H1 (cell line): ENCODE data around the gene MGMT. TPM values are rescaled to one million over a fixed set of nuclear protein-coding genes. Genes with fewer than 3 reads are reported as not detected.

Source experiments
- CTCF ChIA-PET: fragments of 300-600 bp; sonication (Branson Sonifier 250); formaldehyde crosslinking; loops from one replicate; lab custom pipeline; 2021; ENCODE audit not compliant: partially characterized antibody; lab: Charles Lee
- POLR2A ChIA-PET: fragments of 300-600 bp; sonication (Branson Sonifier 250); formaldehyde crosslinking; loops from one replicate; lab custom pipeline; 2021; ENCODE audit warnings: inconsistent platforms; ENCODE audit not compliant: partially characterized antibody; lab: Charles Lee
- DNase-seq, 2 experiments: peaks; one replicate each; pipeline versions ENCODE4 v3.0.0 to v3.0.0-alpha.2; 2010 to 2022; ENCODE audit warnings: low spot score in 2 of 2, low read depth in 1 of 2, mixed read lengths in 1 of 2
- FAIRE-seq: peaks from 2 replicates; lab custom pipeline; 2011; peaks lifted over from hg19 to GRCh38; lab: Jason Lieb, UNC
- H2AFZ ChIP-seq: 2 replicates; pipeline ENCODE4 v1.8.1; 2012; ENCODE audit warnings: low read length, inconsistent platforms
- H2AK5ac ChIP-seq: 2 replicates; pipeline ENCODE4 v1.6.1; 2013; ENCODE audit warnings: low read depth, low read length
- H2BK120ac ChIP-seq: replicated peaks from 2 replicates; pipeline ENCODE3; 2013; ENCODE audit warnings: low read depth, low read length, inconsistent platforms
- H2BK12ac ChIP-seq: 2 replicates; pipeline ENCODE4 v1.6.1; 2013; ENCODE audit warnings: low read depth, low read length
- H2BK15ac ChIP-seq: 2 replicates; pipeline ENCODE4 v1.6.1; 2013; ENCODE audit warnings: low read length
- H2BK20ac ChIP-seq: 2 replicates; pipeline ENCODE4 v1.6.1; 2013; ENCODE audit warnings: low read length
- H2BK5ac ChIP-seq: 2 replicates; pipeline ENCODE4 v1.6.1; 2013; ENCODE audit warnings: low read depth, low read length
- H3K14ac ChIP-seq: 2 replicates; pipeline ENCODE4 v1.6.1; 2013; ENCODE audit warnings: inconsistent platforms; ENCODE audit not compliant: insufficient read length
- H3K18ac ChIP-seq: 2 replicates; pipeline ENCODE4 v1.6.1; 2013; ENCODE audit warnings: low read length; ENCODE audit errors: extremely low read depth
- H3K23ac ChIP-seq: 2 replicates; pipeline ENCODE4 v1.6.1; 2013; ENCODE audit warnings: inconsistent platforms; ENCODE audit not compliant: insufficient read length
- H3K23me2 ChIP-seq: 2 replicates; pipeline ENCODE4 v1.6.1; 2013; ENCODE audit warnings: low read depth, low read length
- H3K27ac ChIP-seq: 2 replicates; pipeline ENCODE4 v1.6.1; 2011; ENCODE audit warnings: low read depth, low read length, inconsistent platforms
- H3K27me3 ChIP-seq, 4 experiments: replicated peaks in 1 of 4; 1 replicate in 1 of 4; 2 replicates in 3 of 4; pipeline versions ENCODE4 v1.6.1 to v1.8.1; 2011 to 2013; ENCODE audit warnings: low read length in 3 of 4, mild to moderate bottlenecking in 3 of 4, inconsistent platforms in 2 of 4, mixed read lengths in 2 of 4, moderate library complexity in 1 of 4; ENCODE audit not compliant: control insufficient read depth in 3 of 4, insufficient read depth in 3 of 4; ENCODE audit errors: extremely low read depth in 1 of 4
- H3K36me3 ChIP-seq, 4 experiments: 2 replicates each; pipeline versions ENCODE4 v1.6.1 to v1.8.1; 2011 to 2013; ENCODE audit warnings: mild to moderate bottlenecking in 4 of 4, low read length in 3 of 4, moderate library complexity in 2 of 4, control low read depth in 1 of 4, inconsistent platforms in 1 of 4; ENCODE audit not compliant: insufficient read depth in 4 of 4, control insufficient read depth in 2 of 4
- H3K4ac ChIP-seq: replicated peaks from 2 replicates; pipeline ENCODE3; 2013; ENCODE audit warnings: low read length, low read depth, mixed read lengths, inconsistent platforms; ENCODE audit not compliant: insufficient read length
- H3K4me1 ChIP-seq, 4 experiments: replicated peaks in 1 of 4; 1 replicate in 1 of 4; 2 replicates in 3 of 4; pipeline versions ENCODE4 v1.6.1 to v1.8.1; 2011 to 2013; ENCODE audit warnings: low read length in 3 of 4, inconsistent platforms in 2 of 4, mixed read lengths in 1 of 4; ENCODE audit not compliant: insufficient read depth in 4 of 4, control insufficient read depth in 3 of 4
- H3K4me2 ChIP-seq, 2 experiments: 2 replicates each; pipeline versions ENCODE4 v1.6.1 to v1.8.1; 2011 to 2013; ENCODE audit warnings: low read depth in 2 of 2, low read length in 2 of 2, control low read depth in 1 of 2, inconsistent platforms in 1 of 2, mild to moderate bottlenecking in 1 of 2; ENCODE audit not compliant: insufficient read depth in 1 of 2
- H3K4me3 ChIP-seq, 4 experiments: fragments of 200-600, 300-600 bp in 1 of 4; sonication (generic), shearing (Covaris generic), sonication (Bioruptor Twin) in 1 of 4; 2 replicates each; pipeline versions ENCODE4 v1.5.1 to v1.8.1; 2011 to 2016; ENCODE audit warnings: low read length in 4 of 4, low read depth in 3 of 4, control low read depth in 2 of 4, inconsistent platforms in 2 of 4, mild to moderate bottlenecking in 2 of 4, mixed read lengths in 1 of 4, moderate library complexity in 1 of 4; ENCODE audit not compliant: insufficient read depth in 2 of 4; ENCODE audit errors: extremely low read depth in 1 of 4
- H3K56ac ChIP-seq: replicated peaks from 2 replicates; pipeline ENCODE3; 2013; ENCODE audit warnings: low read depth, mild to moderate bottlenecking, mixed read lengths, low read length, inconsistent platforms; ENCODE audit not compliant: insufficient read length
- H3K79me1 ChIP-seq: 2 replicates; pipeline ENCODE4 v1.6.1; 2013; ENCODE audit warnings: low read depth, low read length, control low read depth
- H3K79me2 ChIP-seq, 2 experiments: 2 replicates each; pipeline versions ENCODE4 v1.6.1 to v1.8.1; 2012 to 2013; ENCODE audit warnings: low read length in 2 of 2, mild to moderate bottlenecking in 2 of 2, inconsistent platforms in 1 of 2; ENCODE audit not compliant: insufficient read depth in 2 of 2, control insufficient read depth in 1 of 2
- H3K9ac ChIP-seq, 4 experiments: replicated peaks in 1 of 4; 1 replicate in 1 of 4; 2 replicates in 3 of 4; pipeline versions ENCODE4 v1.6.1 to v1.8.1; 2011 to 2013; ENCODE audit warnings: low read depth in 3 of 4, low read length in 3 of 4, control low read depth in 2 of 4, mild to moderate bottlenecking in 2 of 4, moderate library complexity in 2 of 4, inconsistent platforms in 1 of 4; ENCODE audit errors: extremely low read depth in 1 of 4
- H3K9me3 ChIP-seq, 2 experiments: 2 replicates each; pipeline versions ENCODE4 v1.6.1 to v1.8.1; 2012 to 2013; ENCODE audit warnings: mild to moderate bottlenecking in 2 of 2, moderate library complexity in 2 of 2, control low read depth in 1 of 2, inconsistent platforms in 1 of 2, low read depth in 1 of 2, low read length in 1 of 2, mixed read lengths in 1 of 2; ENCODE audit not compliant: insufficient read depth in 2 of 2
- H4K20me1 ChIP-seq, 2 experiments: replicated peaks in 1 of 2; 2 replicates each; pipeline versions ENCODE3 to v1.8.1; 2011 to 2013; ENCODE audit warnings: inconsistent platforms in 2 of 2, low read length in 2 of 2, mild to moderate bottlenecking in 1 of 2; ENCODE audit not compliant: insufficient read depth in 2 of 2, control insufficient read depth in 1 of 2
- H4K5ac ChIP-seq: 2 replicates; pipeline ENCODE4 v1.6.1; 2013; ENCODE audit warnings: low read length, low read depth, mixed read lengths, inconsistent platforms; ENCODE audit not compliant: insufficient read length
- H4K8ac ChIP-seq: 2 replicates; pipeline ENCODE4 v1.8.0; 2013; ENCODE audit warnings: mild to moderate bottlenecking, moderate library complexity, low read length, inconsistent platforms; ENCODE audit not compliant: insufficient read depth; ENCODE audit errors: extremely low read depth
- H4K91ac ChIP-seq: replicated peaks from 2 replicates; pipeline ENCODE3; 2013; ENCODE audit warnings: low read length, mixed read lengths, inconsistent platforms; ENCODE audit not compliant: insufficient read length
- ATF2 ChIP-seq: IDR thresholded peaks from 2 replicates; pipeline ENCODE4 v1.6.1; 2012; ENCODE audit warnings: low read length, inconsistent platforms
- CBX8 ChIP-seq: fragments of 300-800, 300-1000 bp; sonication (generic); IDR thresholded peaks from 2 replicates; pipeline ENCODE4 v1.7.1; 2016; ENCODE audit warnings: low read depth, low read length, borderline replicate concordance
- CTBP2 ChIP-seq: IDR thresholded peaks from 2 replicates; pipeline ENCODE4 v1.7.0; 2011; ENCODE audit warnings: borderline replicate concordance, mild to moderate bottlenecking, moderate library complexity, mixed read lengths, low read length; ENCODE audit not compliant: insufficient read depth, insufficient read length
- EGR1 ChIP-seq: IDR thresholded peaks from 2 replicates; pipeline ENCODE4 v1.6.1; 2011; ENCODE audit warnings: low read depth, low read length, borderline replicate concordance
- FOSL1 ChIP-seq: IDR thresholded peaks from 2 replicates; pipeline ENCODE4 v1.6.1; 2011; ENCODE audit warnings: mild to moderate bottlenecking, low read depth, low read length, moderate library complexity; ENCODE audit not compliant: insufficient read depth
- GTF2F1 ChIP-seq: IDR thresholded peaks from 2 replicates; pipeline ENCODE4 v1.6.1; 2012; ENCODE audit warnings: low read depth, low read length, improper control_type of control experiment, borderline replicate concordance
- JUN ChIP-seq: IDR thresholded peaks from 2 replicates; pipeline ENCODE4 v1.6.1; 2011; ENCODE audit warnings: low read depth, mild to moderate bottlenecking, improper control_type of control experiment, low read length
- KDM4A ChIP-seq: IDR thresholded peaks from one replicate; pipeline ENCODE4 v1.7.1; 2012; ENCODE audit warnings: low read depth, mild to moderate bottlenecking, moderate library complexity, low read length, inconsistent platforms; ENCODE audit not compliant: severe bottlenecking
- MAX ChIP-seq: IDR thresholded peaks from 2 replicates; pipeline ENCODE4 v1.6.1; 2012; ENCODE audit warnings: inconsistent platforms
- POLR2AphosphoS5 ChIP-seq: IDR thresholded peaks from 2 replicates; pipeline ENCODE4 v1.6.1; 2011; ENCODE audit warnings: low read depth, low read length
- SP4 ChIP-seq: IDR thresholded peaks from 2 replicates; pipeline ENCODE4 v1.6.1; 2012; ENCODE audit warnings: low read length, inconsistent platforms
- TAF7 ChIP-seq: optimal IDR thresholded peaks from 2 replicates; pipeline ENCODE3; 2011; ENCODE audit warnings: low read depth, mild to moderate bottlenecking, inconsistent platforms, low read length, moderate library complexity, borderline replicate concordance
- YY1 ChIP-seq: IDR thresholded peaks from 2 replicates; pipeline ENCODE4 v1.6.1; 2011; ENCODE audit warnings: low read depth, mild to moderate bottlenecking, low read length
- WGBS, 2 experiments: shearing (Covaris generic) in 1 of 2; methylation state at CpG; one replicate each; pipeline versions ENCODE4 v1.1.6 to v1.1.7; 2013 to 2015; ENCODE audit warnings: low lambda C conversion rate in 2 of 2, mixed read lengths in 2 of 2, inconsistent platforms in 1 of 2, low coverage in 1 of 2, missing lambda C conversion rate in 1 of 2; ENCODE audit not compliant: insufficient replicate concordance in 2 of 2, insufficient coverage in 1 of 2, insufficient read length in 1 of 2; ENCODE audit errors: extremely low coverage in 1 of 2, missing lambda C conversion rate in 1 of 2; 5-methylcytosine and 5-hydroxymethylcytosine counted together
- polyA plus RNA-seq, 7 experiments: library from polyadenylated mRNA; depleted of rRNA in 3 of 7; stranded (reverse) in 5 of 7; unstranded in 2 of 7; fragments of >200 nt in 5 of 7; fragments of 200-250 nt in 2 of 7; gene quantifications; 1 replicate in 5 of 7; 2 replicates in 1 of 7; 4 replicates in 1 of 7; pipeline versions ENCODE4 v1.2.1 to v1.2.3, GENCODE V29; 2011 to 2013; ENCODE audit warnings: missing spikeins in 2 of 7, mixed read lengths in 2 of 7
- total RNA-seq: library from RNA; stranded (reverse); fragmentation: NEBNext Ultra II Directional; extraction: Animal tissue kit (Norgen Biotek cat#: 25700); gene quantifications from 2 replicates; pipeline ENCODE4 v1.2.1, GENCODE V29; 2021

The MGMT gene
- total and polyA plus RNA-seq, 2 of the 8 experiments (the other 6 are each of a cell fraction or from before 2014, with no cell fraction given), result 9.9 to 10.7 TPM

- H3K14ac ChIP-seq, result no peak overlapping the region
- FAIRE-seq, result no peak
- no peak for TF ChIP-seq YY1
- TF ChIP-seq CBX8, result no peak
- no peak for TF ChIP-seq SP4
- TF ChIP-seq ATF2, result no peak
- no peak for TF ChIP-seq POLR2AphosphoS5
- TF ChIP-seq TAF7, result no peak
- no peak for TF ChIP-seq EGR1
- TF ChIP-seq GTF2F1, result no peak
- TF ChIP-seq CTBP2, result no peak
- no peak for TF ChIP-seq MAX
- no peak for TF ChIP-seq KDM4A
- no peak for TF ChIP-seq FOSL1
- TF ChIP-seq JUN, result no peak
These were observed 89.3 kb downstream of the MGMT start for GRCh38 chr10:129556316-129556715.

More at GRCh38 chr10:129556316-129556715, 89.3 kb downstream of the MGMT start:
- ChIA-PET POLR2A (no interaction called here), CTCF (interaction anchor here (1.0 kb wide), 1 partner anchor 71 kb away, joined by 3 read pairs; no protein-coding TSS in a partner anchor)
- Histone ChIP-seq H2AK5ac (no peak overlapping the region), H2AFZ (no peak overlapping the region), H3K36me3 (no peaks in the 10 kb centered on the region), H2BK20ac (no peak overlapping the region), H2BK120ac (no peak overlapping the region), H3K23me2 (no peaks in the 10 kb centered on the region), H4K91ac (no peak overlapping the region), H2BK12ac (no peak overlapping the region), H3K4ac (no peak overlapping the region), H4K5ac (no peak overlapping the region), H3K9ac (no peak overlapping the region), H3K9me3 (no peaks in the 10 kb centered on the region), H3K4me2 (no peak overlapping the region), H3K79me1 (no peaks in the 10 kb centered on the region), H3K56ac (no peak overlapping the region), H3K4me3 (no peak overlapping the region), H3K4me1 (no peaks in the 10 kb centered on the region), H2BK5ac (no peak overlapping the region), H3K27me3 (no peaks in the 10 kb centered on the region), H3K79me2 (no peaks in the 10 kb centered on the region), H2BK15ac (no peak overlapping the region), H4K8ac (no peak overlapping the region), H4K20me1 (no peaks in the 10 kb centered on the region), H3K27ac (no peak overlapping the region), H3K18ac (no peak overlapping the region), H3K23ac (no peak overlapping the region)
- WGBS, 2 experiments, result 94% methylated on average over 18 of the region's 18 CpGs; no CpG with 5 or more reads in 1 of the 2 experiments
- no peak for DNase-seq
